AG09319 (cell line): ENCODE results near the gene SMYD3.

Experiments used
- DNase-seq: peaks from one replicate; pipeline ENCODE4 v3.0.0-alpha.2; 2010; ENCODE audit warnings: low read depth; ENCODE audit errors: extremely low read depth
- TF ChIP-seq, protein P1 (sequence below): IDR thresholded peaks from 2 replicates; pipeline ENCODE4 v1.5.1; 2011; ENCODE audit warnings: low read depth, mild to moderate bottlenecking, inconsistent platforms, low read length, moderate library complexity

Gene SMYD3

DNA sequence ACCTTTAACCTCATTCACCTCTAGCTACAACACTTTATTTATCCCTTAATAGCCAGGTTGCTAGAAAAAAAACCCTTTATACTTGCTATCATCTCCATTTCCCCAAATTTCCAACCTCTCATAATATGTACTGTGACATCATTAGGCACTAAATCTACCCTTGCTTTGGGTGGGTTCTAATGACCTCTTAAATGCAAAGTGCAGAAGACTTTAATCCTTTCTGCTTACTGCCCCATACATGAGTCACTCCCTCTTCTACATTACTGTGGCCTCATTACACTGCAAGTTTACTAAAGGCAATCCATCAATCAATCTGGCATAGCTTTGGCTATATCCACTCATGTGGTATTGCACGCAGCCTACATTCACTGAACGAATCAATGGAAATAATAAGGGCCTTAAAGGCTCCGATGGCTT, 353.3 kb downstream of the SMYD3 start:
- no peak for DNase-seq
- TF ChIP-seq, protein P1, sequence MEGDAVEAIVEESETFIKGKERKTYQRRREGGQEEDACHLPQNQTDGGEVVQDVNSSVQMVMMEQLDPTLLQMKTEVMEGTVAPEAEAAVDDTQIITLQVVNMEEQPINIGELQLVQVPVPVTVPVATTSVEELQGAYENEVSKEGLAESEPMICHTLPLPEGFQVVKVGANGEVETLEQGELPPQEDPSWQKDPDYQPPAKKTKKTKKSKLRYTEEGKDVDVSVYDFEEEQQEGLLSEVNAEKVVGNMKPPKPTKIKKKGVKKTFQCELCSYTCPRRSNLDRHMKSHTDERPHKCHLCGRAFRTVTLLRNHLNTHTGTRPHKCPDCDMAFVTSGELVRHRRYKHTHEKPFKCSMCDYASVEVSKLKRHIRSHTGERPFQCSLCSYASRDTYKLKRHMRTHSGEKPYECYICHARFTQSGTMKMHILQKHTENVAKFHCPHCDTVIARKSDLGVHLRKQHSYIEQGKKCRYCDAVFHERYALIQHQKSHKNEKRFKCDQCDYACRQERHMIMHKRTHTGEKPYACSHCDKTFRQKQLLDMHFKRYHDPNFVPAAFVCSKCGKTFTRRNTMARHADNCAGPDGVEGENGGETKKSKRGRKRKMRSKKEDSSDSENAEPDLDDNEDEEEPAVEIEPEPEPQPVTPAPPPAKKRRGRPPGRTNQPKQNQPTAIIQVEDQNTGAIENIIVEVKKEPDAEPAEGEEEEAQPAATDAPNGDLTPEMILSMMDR, result no peak

DNA sequence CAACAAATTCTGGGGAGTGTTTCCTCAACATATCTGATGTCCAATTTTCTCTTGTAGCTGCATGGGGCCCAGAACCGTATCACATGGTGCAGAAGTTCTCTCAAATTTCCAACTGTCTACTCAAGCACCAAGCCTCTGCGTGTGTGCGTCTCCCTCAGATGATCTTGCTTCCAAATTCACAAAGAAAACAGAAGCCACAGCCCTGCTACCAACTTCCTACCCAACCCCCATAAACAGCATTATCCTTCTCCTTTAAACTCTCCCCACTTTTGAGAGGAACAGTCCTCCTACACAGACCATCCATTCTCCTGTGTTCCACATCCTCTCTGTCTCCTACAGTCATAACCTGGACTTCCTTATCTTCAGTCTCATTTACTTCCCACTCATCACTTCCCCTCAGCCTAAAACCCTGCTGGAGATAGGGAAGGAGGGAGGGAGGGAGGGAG, 354.1 kb downstream of the SMYD3 start:
- TF ChIP-seq, protein P1, result no peak
- no peak for DNase-seq

DNA sequence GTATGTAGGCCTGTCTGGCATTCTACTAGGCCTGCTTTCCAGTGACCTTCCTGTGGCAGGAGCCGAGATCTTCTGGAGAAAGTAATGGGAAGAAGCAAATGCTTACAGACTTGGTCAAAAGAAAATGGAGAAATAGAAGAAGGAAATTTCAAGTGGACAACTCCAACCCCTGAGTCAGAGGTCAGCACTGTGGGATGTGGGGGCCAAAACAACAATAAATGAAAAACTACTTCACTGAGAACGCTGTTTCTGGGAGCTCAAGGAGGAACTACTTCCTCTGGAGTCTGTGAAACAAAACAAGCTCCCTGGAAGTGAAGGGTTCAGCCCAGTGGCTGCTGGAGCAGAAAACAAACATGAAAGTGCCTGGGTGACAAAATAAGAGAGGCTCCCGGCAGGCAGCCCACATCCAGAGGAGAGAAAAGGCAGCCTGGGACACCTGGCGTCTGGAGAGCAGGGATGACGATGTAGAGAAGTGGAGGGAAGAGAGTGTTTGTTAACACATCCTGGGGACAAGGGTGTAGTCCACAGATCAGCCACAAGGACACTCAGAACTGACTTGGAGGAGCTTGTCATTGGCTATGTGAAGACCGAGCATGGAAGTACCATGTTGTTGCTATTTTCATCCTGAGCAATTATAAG, 355.2 kb downstream of the SMYD3 start:
- TF ChIP-seq, protein P1, result no peak
- no peak for DNase-seq

DNA sequence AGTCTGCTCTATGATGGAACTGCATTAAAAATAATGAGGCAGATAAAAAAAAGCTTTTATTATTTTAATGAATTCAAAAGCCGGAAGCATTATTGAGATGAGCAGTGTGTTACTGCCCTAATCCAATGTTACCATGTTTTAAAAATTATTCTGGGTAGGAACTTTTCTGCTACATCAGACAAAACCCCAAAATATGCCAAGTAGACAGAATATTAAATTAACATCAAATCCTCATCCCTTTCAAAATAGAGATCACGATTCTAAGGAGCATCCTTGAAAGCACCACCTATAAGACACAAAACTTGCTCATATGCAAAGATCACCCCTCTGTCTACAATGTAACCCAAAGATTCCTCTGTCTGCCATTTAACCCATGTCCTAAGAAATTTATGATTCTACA, 357.5 kb downstream of the SMYD3 start:
- DNase-seq, result no peak
- TF ChIP-seq, protein P1, result no peak

DNA sequence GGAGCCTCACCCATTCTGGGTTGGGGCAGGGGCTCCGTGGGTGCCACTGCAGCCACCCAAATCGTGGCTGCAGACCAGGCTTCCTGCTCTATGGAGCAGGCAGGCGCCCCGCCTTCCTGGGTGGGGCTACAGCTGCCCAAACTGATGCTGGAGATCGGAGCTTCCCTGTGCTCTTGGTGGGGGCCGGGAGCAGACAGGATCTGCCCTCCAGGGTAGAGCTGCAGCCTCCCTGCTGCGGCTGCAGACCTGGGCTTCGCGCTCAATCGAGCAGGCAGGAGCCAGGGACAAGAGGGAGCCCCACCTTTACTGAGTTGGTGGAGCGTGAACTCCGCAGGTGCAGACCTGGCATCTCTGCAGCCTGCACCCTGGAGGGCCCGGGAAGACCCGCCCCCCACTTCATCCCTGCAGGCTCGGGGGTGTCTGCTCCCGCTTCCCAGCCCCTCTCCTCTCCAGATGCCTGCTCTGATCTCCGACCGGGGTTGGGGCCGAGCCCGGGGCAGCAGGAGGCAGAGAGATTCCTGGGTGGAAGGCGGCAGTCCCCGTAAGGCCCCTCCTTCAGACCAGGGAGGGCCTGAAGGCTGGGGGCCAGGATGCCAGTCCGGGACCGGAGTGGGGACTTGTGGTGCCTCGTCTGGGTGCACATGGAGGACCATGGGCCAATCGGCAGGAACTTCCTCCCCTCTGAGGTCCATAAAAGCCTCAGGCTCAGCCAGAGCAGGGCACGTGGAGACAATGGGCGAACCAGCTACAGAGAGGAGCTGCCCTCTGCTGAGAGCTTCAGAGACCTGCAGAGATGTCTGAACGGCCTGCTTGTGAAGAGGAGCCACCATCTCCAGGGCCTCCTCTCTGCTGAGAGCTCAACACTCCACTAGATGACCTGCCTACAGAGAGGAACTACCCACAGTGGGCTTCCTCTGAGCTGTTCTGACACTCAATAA, 359.3 kb downstream of the SMYD3 start:
- TF ChIP-seq, protein P1, result no peak
- no peak for DNase-seq

DNA sequence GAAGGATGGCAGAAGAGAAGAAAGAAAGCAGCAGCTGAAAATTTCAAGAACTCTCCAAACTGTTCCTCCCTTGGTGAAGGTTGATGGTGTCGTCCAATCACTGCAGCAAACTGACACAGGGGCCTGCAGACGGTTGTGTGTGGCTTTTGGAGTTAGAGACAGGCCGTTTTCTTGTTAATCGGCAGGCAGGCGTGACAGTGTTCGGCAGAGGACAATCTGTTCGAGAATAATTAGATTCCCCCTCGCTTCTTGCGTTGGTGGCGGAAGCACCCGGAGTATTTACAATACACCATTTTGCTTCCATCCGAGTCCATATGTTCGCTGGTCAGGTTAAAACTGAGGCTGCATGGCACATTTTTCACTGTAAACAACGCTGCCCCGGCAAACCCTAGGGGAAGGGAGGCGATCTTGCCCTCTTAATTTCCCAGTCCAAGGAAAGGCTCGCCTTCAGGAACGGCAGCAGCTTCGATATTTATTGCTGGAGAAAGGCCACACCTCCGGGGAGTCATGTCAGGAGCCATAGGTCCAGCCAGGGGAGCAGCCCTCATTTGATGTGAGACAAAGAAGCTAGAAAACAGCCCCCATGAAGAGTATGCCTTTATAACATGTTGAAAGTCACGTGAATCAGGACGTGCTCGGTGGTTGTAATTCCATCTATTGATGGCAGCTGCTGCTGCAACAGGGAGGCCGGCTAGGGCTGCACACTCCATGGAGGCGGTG, 360.1 kb downstream of the SMYD3 start:
- TF ChIP-seq, protein P1, result no peak
- DNase-seq, result no peak
